ENCODE measurements around the gene PACS2. TPM values are rescaled to one million over a fixed set of nuclear protein-coding genes. Genes with fewer than 3 reads are reported as not detected.

PACS2 gene
- total RNA-seq, 1 experiment from 2014 or later = 55.2 TPM

DNA sequence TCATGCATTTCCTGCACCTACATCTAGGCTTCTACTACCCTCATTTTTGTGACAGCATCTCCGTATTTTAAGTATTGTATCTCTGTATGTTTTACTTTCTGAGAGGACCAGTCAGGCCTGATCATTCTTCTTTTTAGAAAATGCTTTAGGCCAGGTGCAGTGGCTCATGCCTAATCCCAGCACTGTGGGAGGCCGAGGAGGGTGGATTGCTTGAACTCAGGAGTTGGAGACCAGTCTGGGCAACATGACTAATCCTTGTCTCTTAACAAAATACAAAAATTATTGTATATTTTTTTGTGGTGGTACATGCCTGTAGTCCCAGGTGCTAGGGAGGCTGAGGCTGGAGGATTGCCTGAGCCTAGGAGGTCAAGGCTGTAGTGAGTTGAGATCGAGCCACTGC is 36.9 kb downstream of the PACS2 start:
- intact Hi-C loops (cut with micrococcal nuclease; ENCODE audit: unreplicated experiment) = no loop called here

GRCh38 chr14:105351920-105352851 is 37.6 kb downstream of the PACS2 start:
- in situ Hi-C loops (cut with HindIII; ENCODE audit: low pct_unique_long_range_greater_than_20kb, low sequenced_read_pairs) = no loop called here
- no peaks in the 10 kb centered on the region for H3K9me3 ChIP-seq (ENCODE audit: control insufficient read depth, insufficient read depth, low read depth, low read length)
- intact Hi-C loops (cut with micrococcal nuclease; ENCODE audit: unreplicated experiment) = no loop called here
- DNase-seq (ENCODE audit: low read depth, low spot score) = peak; percentile 72
- no peak overlapping the region for H3K4me3 ChIP-seq (ENCODE audit: low read depth in 2 of 2, low read length in 2 of 2)
- no TSS peak for BruUV-seq (replicated peaks)
- no peaks in the 10 kb centered on the region for H3K4me1 ChIP-seq (ENCODE audit: control insufficient read depth, insufficient read depth, low read length)
- CTCF ChIA-PET = interaction anchor here (0.7 to 0.8 kb wide), 2 partner anchors 10 to 51 kb away, joined by 5 to 9 read pairs; partner anchors contain the start of gene BRF1
- peak; percentile 94 for ATAC-seq
- POLR2A ChIA-PET = interaction anchor here (0.7 kb wide), 1 partner anchor 130 kb away, joined by 4 read pairs; no protein-coding TSS in a partner anchor
- TF ChIP-seq POLR2AphosphoS5 (IDR thresholded peaks at IDR 0.05; ENCODE audit: low read depth, low read length) (no peak), TCF7L2 (IDR thresholded peaks at IDR 0.05; ENCODE audit: low read depth, low read length) (no peak), SIN3A (IDR thresholded peaks at IDR 0.05; ENCODE audit: borderline replicate concordance, insufficient read depth, low read depth, low read length) (no peak)
- TF ChIP-seq, protein P1, sequence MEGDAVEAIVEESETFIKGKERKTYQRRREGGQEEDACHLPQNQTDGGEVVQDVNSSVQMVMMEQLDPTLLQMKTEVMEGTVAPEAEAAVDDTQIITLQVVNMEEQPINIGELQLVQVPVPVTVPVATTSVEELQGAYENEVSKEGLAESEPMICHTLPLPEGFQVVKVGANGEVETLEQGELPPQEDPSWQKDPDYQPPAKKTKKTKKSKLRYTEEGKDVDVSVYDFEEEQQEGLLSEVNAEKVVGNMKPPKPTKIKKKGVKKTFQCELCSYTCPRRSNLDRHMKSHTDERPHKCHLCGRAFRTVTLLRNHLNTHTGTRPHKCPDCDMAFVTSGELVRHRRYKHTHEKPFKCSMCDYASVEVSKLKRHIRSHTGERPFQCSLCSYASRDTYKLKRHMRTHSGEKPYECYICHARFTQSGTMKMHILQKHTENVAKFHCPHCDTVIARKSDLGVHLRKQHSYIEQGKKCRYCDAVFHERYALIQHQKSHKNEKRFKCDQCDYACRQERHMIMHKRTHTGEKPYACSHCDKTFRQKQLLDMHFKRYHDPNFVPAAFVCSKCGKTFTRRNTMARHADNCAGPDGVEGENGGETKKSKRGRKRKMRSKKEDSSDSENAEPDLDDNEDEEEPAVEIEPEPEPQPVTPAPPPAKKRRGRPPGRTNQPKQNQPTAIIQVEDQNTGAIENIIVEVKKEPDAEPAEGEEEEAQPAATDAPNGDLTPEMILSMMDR (IDR thresholded peaks at IDR 0.05) = peak; percentile 83
- TF ChIP-seq, protein P2, sequence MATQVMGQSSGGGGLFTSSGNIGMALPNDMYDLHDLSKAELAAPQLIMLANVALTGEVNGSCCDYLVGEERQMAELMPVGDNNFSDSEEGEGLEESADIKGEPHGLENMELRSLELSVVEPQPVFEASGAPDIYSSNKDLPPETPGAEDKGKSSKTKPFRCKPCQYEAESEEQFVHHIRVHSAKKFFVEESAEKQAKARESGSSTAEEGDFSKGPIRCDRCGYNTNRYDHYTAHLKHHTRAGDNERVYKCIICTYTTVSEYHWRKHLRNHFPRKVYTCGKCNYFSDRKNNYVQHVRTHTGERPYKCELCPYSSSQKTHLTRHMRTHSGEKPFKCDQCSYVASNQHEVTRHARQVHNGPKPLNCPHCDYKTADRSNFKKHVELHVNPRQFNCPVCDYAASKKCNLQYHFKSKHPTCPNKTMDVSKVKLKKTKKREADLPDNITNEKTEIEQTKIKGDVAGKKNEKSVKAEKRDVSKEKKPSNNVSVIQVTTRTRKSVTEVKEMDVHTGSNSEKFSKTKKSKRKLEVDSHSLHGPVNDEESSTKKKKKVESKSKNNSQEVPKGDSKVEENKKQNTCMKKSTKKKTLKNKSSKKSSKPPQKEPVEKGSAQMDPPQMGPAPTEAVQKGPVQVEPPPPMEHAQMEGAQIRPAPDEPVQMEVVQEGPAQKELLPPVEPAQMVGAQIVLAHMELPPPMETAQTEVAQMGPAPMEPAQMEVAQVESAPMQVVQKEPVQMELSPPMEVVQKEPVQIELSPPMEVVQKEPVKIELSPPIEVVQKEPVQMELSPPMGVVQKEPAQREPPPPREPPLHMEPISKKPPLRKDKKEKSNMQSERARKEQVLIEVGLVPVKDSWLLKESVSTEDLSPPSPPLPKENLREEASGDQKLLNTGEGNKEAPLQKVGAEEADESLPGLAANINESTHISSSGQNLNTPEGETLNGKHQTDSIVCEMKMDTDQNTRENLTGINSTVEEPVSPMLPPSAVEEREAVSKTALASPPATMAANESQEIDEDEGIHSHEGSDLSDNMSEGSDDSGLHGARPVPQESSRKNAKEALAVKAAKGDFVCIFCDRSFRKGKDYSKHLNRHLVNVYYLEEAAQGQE (IDR thresholded peaks at IDR 0.05; ENCODE audit: insufficient read depth in 1 of 2, low read depth in 2 of 2, low read length in 1 of 2) = no peak
- no peak overlapping the region for H3K27ac ChIP-seq (ENCODE audit: low read length)
- no peaks in the 10 kb centered on the region for H3K36me3 ChIP-seq (ENCODE audit: control insufficient read depth, insufficient read depth, low read length)
- no peaks in the 10 kb centered on the region for H3K27me3 ChIP-seq (ENCODE audit: control insufficient read depth, insufficient read depth, low read length)

More for the DNA sequence above, 36.9 kb downstream of the PACS2 start:
- TF ChIP-seq POLR2AphosphoS5 (IDR thresholded peaks at IDR 0.05; ENCODE audit: low read depth, low read length) = no peak
- TF ChIP-seq, protein P2 (IDR thresholded peaks at IDR 0.05; ENCODE audit: insufficient read depth in 1 of 2, low read depth in 2 of 2, low read length in 1 of 2) = no peak
- no peak for TF ChIP-seq SIN3A (IDR thresholded peaks at IDR 0.05; ENCODE audit: borderline replicate concordance, insufficient read depth, low read depth, low read length)
- TF ChIP-seq, protein P1 (IDR thresholded peaks at IDR 0.05) = no peak
- TF ChIP-seq TCF7L2 (IDR thresholded peaks at IDR 0.05; ENCODE audit: low read depth, low read length) = no peak
- ATAC-seq (no peak), DNase-seq (ENCODE audit: low read depth, low spot score) (no peak)
- no peaks in the 10 kb centered on the region for H3K4me1 ChIP-seq (ENCODE audit: control insufficient read depth, insufficient read depth, low read length)
- BruUV-seq (replicated peaks) = no TSS peak
- H3K36me3 ChIP-seq (ENCODE audit: control insufficient read depth, insufficient read depth, low read length) = no peaks in the 10 kb centered on the region
- no peaks in the 10 kb centered on the region for H3K9me3 ChIP-seq (ENCODE audit: control insufficient read depth, insufficient read depth, low read depth, low read length)
- H3K27me3 ChIP-seq (ENCODE audit: control insufficient read depth, insufficient read depth, low read length) = no peaks in the 10 kb centered on the region
- ChIA-PET POLR2A (no interaction called here), CTCF (no interaction called here)
- in situ Hi-C loops (cut with HindIII; ENCODE audit: low pct_unique_long_range_greater_than_20kb, low sequenced_read_pairs) = no loop called here
- no peak overlapping the region for H3K27ac ChIP-seq (ENCODE audit: low read length)
- no peak overlapping the region for H3K4me3 ChIP-seq (ENCODE audit: low read depth in 2 of 2, low read length in 2 of 2)
